ENCODE data around the gene NCF4.

The NCF4 gene

GRCh38 chr22:36881504-36882245 is 20.9 kb downstream of the NCF4 start:
- no peak for TF ChIP-seq ZNF266 (tag by site-specific recombination; IDR thresholded peaks at IDR 0.05; ENCODE audit: low read depth)
- 0 out of 2 replicates have a peak, but pooled peaks have one; percentile 21 for TF ChIP-seq ZNF558 (tag by site-specific recombination; IDR thresholded peaks at IDR 0.05)
- peak; percentile 93 for TF ChIP-seq SETDB1 (IDR thresholded peaks at IDR 0.05; ENCODE audit: insufficient read length, low read length)
- TF ChIP-seq ZNF747 (tag by site-specific recombination; IDR thresholded peaks at IDR 0.05) = no peak
- no peak for TF ChIP-seq ZNF629 (tag by site-specific recombination; IDR thresholded peaks at IDR 0.05)
- no peaks in the 10 kb centered on the region for H3K36me3 ChIP-seq (ENCODE audit: control insufficient read depth in 2 of 2, insufficient read depth in 1 of 2, low read length in 2 of 2)
- H3K9me3 ChIP-seq (ENCODE audit: control insufficient read depth, insufficient read depth, low read depth, low read length) = no peaks in the 10 kb centered on the region
- no peak overlapping the region for H3K4me3 ChIP-seq (ENCODE audit: low read depth, low read length)
- ChIA-PET POLR2A (no interaction called here), CTCF (interaction anchor here (0.6 to 6.8 kb wide), 7 partner anchors 8 to 96 kb away, joined by 3 to 45 read pairs (median 4); no protein-coding TSS in a partner anchor)
- H3K4me1 ChIP-seq (ENCODE audit: control insufficient read depth, insufficient read depth, low read length) = no peaks in the 10 kb centered on the region
- H3K27ac ChIP-seq (ENCODE audit: extremely low read depth, low read depth, low read length) = no peak overlapping the region

GRCh38 chr22:36884349-36885158 is 23.7 kb downstream of the NCF4 start:
- CTCF ChIA-PET = interaction anchor here (0.6 to 6.8 kb wide), 4 partner anchors 18 to 148 kb away, joined by 4 to 45 read pairs (median 4); no protein-coding TSS in a partner anchor

GRCh38 chr22:36885474-36885873 is 24.7 kb downstream of the NCF4 start:
- Histone ChIP-seq H3K4me1 (ENCODE audit: control insufficient read depth, insufficient read depth, low read length) (no peaks in the 10 kb centered on the region), H3K27ac (ENCODE audit: extremely low read depth, low read depth, low read length) (no peak overlapping the region), H3K36me3 (ENCODE audit: control insufficient read depth in 2 of 2, insufficient read depth in 1 of 2, low read length in 2 of 2) (no peaks in the 10 kb centered on the region), H3K9me3 (ENCODE audit: control insufficient read depth, insufficient read depth, low read depth, low read length) (no peaks in the 10 kb centered on the region), H3K4me3 (ENCODE audit: low read depth, low read length) (no peak overlapping the region)
- ChIA-PET CTCF (interaction anchor here (0.5 to 6.8 kb wide), 2 partner anchors 28 to 113 kb away, joined by 5 to 45 read pairs; no protein-coding TSS in a partner anchor), POLR2A (no interaction called here)
- TF ChIP-seq ZSCAN18 (tag by site-specific recombination; IDR thresholded peaks at IDR 0.05) (no peak), ZNF16 (tag by site-specific recombination; IDR thresholded peaks at IDR 0.05; ENCODE audit: low read depth) (no peak), ZNF10 (tag by site-specific recombination; IDR thresholded peaks at IDR 0.05) (no peak), ZSCAN16 (tag by site-specific recombination; IDR thresholded peaks at IDR 0.05) (no peak), OVOL3 (tag by site-specific recombination; IDR thresholded peaks at IDR 0.05) (no peak), ZFP69B (tag by site-specific recombination; IDR thresholded peaks at IDR 0.05) (no peak), ZFHX2 (tag by site-specific recombination; conservative IDR thresholded peaks at IDR 0.05) (no peak), ZBTB7A (tag by site-specific recombination; IDR thresholded peaks at IDR 0.05; ENCODE audit: low read depth) (no peak), CTCF (tag by site-specific recombination; IDR thresholded peaks at IDR 0.05) (no peak), ZNF157 (tag by site-specific recombination; IDR thresholded peaks at IDR 0.05) (no peak), ZNF548 (tag by site-specific recombination; IDR thresholded peaks at IDR 0.05) (no peak)

More at GRCh38 chr22:36884349-36885158, 23.7 kb downstream of the NCF4 start:
- TF ChIP-seq ZBTB48 (tag by site-specific recombination; IDR thresholded peaks at IDR 0.05) (no peak), ZFP69B (tag by site-specific recombination; IDR thresholded peaks at IDR 0.05) (no peak), ZNF623 (tag by site-specific recombination; IDR thresholded peaks at IDR 0.05) (no peak), MEIS1 (CRISPR knock-in tag; IDR thresholded peaks at IDR 0.05; ENCODE audit: borderline replicate concordance) (no peak), ZNF610 (tag by site-specific recombination; IDR thresholded peaks at IDR 0.05; ENCODE audit: borderline replicate concordance) (no peak), PRDM10 (tag by site-specific recombination; IDR thresholded peaks at IDR 0.05) (no peak), KLF1 (tag by site-specific recombination; IDR thresholded peaks at IDR 0.05) (no peak)
- Histone ChIP-seq H3K4me1 (ENCODE audit: control insufficient read depth, insufficient read depth, low read length) (no peaks in the 10 kb centered on the region), H3K36me3 (ENCODE audit: control insufficient read depth in 2 of 2, insufficient read depth in 1 of 2, low read length in 2 of 2) (no peaks in the 10 kb centered on the region), H3K27ac (ENCODE audit: extremely low read depth, low read depth, low read length) (no peak overlapping the region), H3K4me3 (ENCODE audit: low read depth, low read length) (no peak overlapping the region), H3K9me3 (ENCODE audit: control insufficient read depth, insufficient read depth, low read depth, low read length) (no peaks in the 10 kb centered on the region)
- POLR2A ChIA-PET = interaction anchor here (0.7 kb wide), 1 partner anchor 262 kb away, joined by 4 read pairs; no protein-coding TSS in a partner anchor

Data from HEK293 (cell line).